HFF-Myc (cell line): ENCODE data around the gene EZH1.
"Not testable (repeated sequence)": the region's sequence is repeated elsewhere in the genome, so short reads cannot be mapped to it uniquely, and the experiment has no call there.

ENCODE experiments used
- DNase-seq: peaks from one replicate; pipeline ENCODE4 v3.0.0-alpha.2; 2011; ENCODE audit warnings: low read depth; ENCODE audit errors: extremely low read depth
- H3K4me3 ChIP-seq: replicated peaks from 2 replicates; pipeline ENCODE4 v1.5.1; 2011; ENCODE audit warnings: low read depth, mild to moderate bottlenecking, control low read depth, low read length
- CTCF ChIP-seq: IDR thresholded peaks from 2 replicates; pipeline ENCODE4 v1.5.1; 2012; ENCODE audit warnings: mild to moderate bottlenecking, low read depth, low read length, control low read depth; ENCODE audit errors: missing control alignments

The EZH1 gene

GRCh38 chr17:42779304-42779935 is 34.6 kb upstream of the EZH1 start:
- TF ChIP-seq CTCF = no peak
- H3K4me3 ChIP-seq = no peak overlapping the region
- DNase-seq = no peak

- no peak for DNase-seq
- no peak for TF ChIP-seq CTCF
- no peak overlapping the region for H3K4me3 ChIP-seq
These were observed 33.7 kb upstream of the EZH1 start for GRCh38 chr17:42778570-42778969.

- DNase-seq = no peak
- H3K4me3 ChIP-seq = no peak overlapping the region
- TF ChIP-seq CTCF = no peak
These were observed 30.8 kb upstream of the EZH1 start for GRCh38 chr17:42775534-42776098.

- TF ChIP-seq CTCF = no peak
- DNase-seq = no peak
These were observed 29.4 kb upstream of the EZH1 start for GRCh38 chr17:42774066-42774745.

GRCh38 chr17:42773290-42774035 is 28.6 kb upstream of the EZH1 start, which contains the start of gene VPS25:
Gene VPS25, plus strand, starts transcription at chr17:42773449. Its CDS starts 27 bp downstream, at chr17:42773476.
- peak within 1 kb of the TSS; percentile 98 for H3K4me3 ChIP-seq
- no peak for TF ChIP-seq CTCF
- peak; percentile 39 for DNase-seq

More at GRCh38 chr17:42774066-42774745, 29.4 kb upstream of the EZH1 start:
- peak overlapping the region; percentile 98 for H3K4me3 ChIP-seq

- no peak for DNase-seq
- H3K4me3 ChIP-seq = peak overlapping the region; percentile 98
- no peak for TF ChIP-seq CTCF
These were observed 28.1 kb upstream of the EZH1 start for GRCh38 chr17:42772945-42773289.

GRCh38 chr17:42769964-42770363 is 25.1 kb upstream of the EZH1 start:
- not testable (repeated sequence) for H3K4me3 ChIP-seq, DNase-seq

- not testable (repeated sequence) for DNase-seq, H3K4me3 ChIP-seq
These were observed 23.2 kb upstream of the EZH1 start for GRCh38 chr17:42768006-42768405.
